DOHH2 (cell line): Measurements from ENCODE around the gene SPATA20.

Source experiments
- H3F3A ChIP-seq: fragments of 200-600 bp; sonication (generic), shearing (Covaris generic); 2 replicates; pipeline ENCODE4 v1.6.0; 2016; ENCODE audit warnings: antibody characterized with exemption, mild to moderate bottlenecking; ENCODE audit not compliant: control insufficient read depth, insufficient read depth
- H3K27ac ChIP-seq: fragments of 200-600 bp; sonication (generic); 2 replicates; pipeline ENCODE4 v1.5.1; 2014; ENCODE audit warnings: low read depth, mild to moderate bottlenecking, low read length, moderate library complexity
- H3K27me3 ChIP-seq: fragments of 200-600 bp; sonication (generic); 2 replicates; pipeline ENCODE4 v1.6.1; 2014; ENCODE audit warnings: mild to moderate bottlenecking, low read length, mixed read lengths; ENCODE audit not compliant: control insufficient read depth
- H3K36me3 ChIP-seq: fragments of 200-600 bp; sonication (generic); 2 replicates; pipeline ENCODE4 v1.6.1; 2014; ENCODE audit warnings: mild to moderate bottlenecking, low read length, moderate library complexity, mixed read lengths; ENCODE audit not compliant: control insufficient read depth
- H3K4me1 ChIP-seq: fragments of 200-600 bp; sonication (generic); 2 replicates; pipeline ENCODE4 v1.6.1; 2014; ENCODE audit warnings: mild to moderate bottlenecking, low read length, mixed read lengths; ENCODE audit not compliant: control insufficient read depth
- H3K4me2 ChIP-seq: fragments of 200-600 bp; sonication (generic); 2 replicates; pipeline ENCODE4 v1.6.0; 2014; ENCODE audit warnings: mild to moderate bottlenecking, low read length, moderate library complexity
- H3K4me3 ChIP-seq: fragments of 200-600 bp; sonication (generic); 2 replicates; pipeline ENCODE4 v1.5.1; 2014; ENCODE audit warnings: mild to moderate bottlenecking, low read length, mixed read lengths
- H3K79me2 ChIP-seq: fragments of 200-600 bp; sonication (generic); 2 replicates; pipeline ENCODE4 v1.6.1; 2014; ENCODE audit warnings: mild to moderate bottlenecking, low read length, mixed read lengths; ENCODE audit not compliant: control insufficient read depth
- H3K9me2 ChIP-seq: fragments of 200-600 bp; sonication (generic); replicated peaks from 2 replicates; pipeline ENCODE4 v1.6.1; 2014; ENCODE audit warnings: mild to moderate bottlenecking, low read length, mixed read lengths; ENCODE audit not compliant: control insufficient read depth
- H3K9me3 ChIP-seq: fragments of 200-600 bp; sonication (generic); 2 replicates; pipeline ENCODE4 v1.6.1; 2014; ENCODE audit warnings: antibody characterized with exemption, low read length, mixed read lengths; ENCODE audit not compliant: control insufficient read depth, insufficient read depth
- H4K20me1 ChIP-seq: fragments of 200-600 bp; sonication (generic); 2 replicates; pipeline ENCODE4 v1.6.0; 2014; ENCODE audit warnings: low read depth, mild to moderate bottlenecking, antibody characterized with exemption, low read length, moderate library complexity; ENCODE audit not compliant: control insufficient read depth, insufficient read depth
- CTCF ChIP-seq: fragments of 200-600 bp; sonication (generic); IDR thresholded peaks from one replicate; pipeline ENCODE4 v1.5.1; 2014; ENCODE audit warnings: antibody characterized with exemption, mild to moderate bottlenecking, low read depth, low read length; ENCODE audit not compliant: poor library complexity, severe bottlenecking
- EZH2phosphoT487 ChIP-seq: fragments of 200-600 bp; sonication (generic); IDR thresholded peaks from 2 replicates; pipeline ENCODE4 v1.6.1; 2017; ENCODE audit warnings: borderline replicate concordance, mild to moderate bottlenecking, antibody characterized with exemption, low read length, moderate library complexity, mixed read lengths

The SPATA20 gene

DNA sequence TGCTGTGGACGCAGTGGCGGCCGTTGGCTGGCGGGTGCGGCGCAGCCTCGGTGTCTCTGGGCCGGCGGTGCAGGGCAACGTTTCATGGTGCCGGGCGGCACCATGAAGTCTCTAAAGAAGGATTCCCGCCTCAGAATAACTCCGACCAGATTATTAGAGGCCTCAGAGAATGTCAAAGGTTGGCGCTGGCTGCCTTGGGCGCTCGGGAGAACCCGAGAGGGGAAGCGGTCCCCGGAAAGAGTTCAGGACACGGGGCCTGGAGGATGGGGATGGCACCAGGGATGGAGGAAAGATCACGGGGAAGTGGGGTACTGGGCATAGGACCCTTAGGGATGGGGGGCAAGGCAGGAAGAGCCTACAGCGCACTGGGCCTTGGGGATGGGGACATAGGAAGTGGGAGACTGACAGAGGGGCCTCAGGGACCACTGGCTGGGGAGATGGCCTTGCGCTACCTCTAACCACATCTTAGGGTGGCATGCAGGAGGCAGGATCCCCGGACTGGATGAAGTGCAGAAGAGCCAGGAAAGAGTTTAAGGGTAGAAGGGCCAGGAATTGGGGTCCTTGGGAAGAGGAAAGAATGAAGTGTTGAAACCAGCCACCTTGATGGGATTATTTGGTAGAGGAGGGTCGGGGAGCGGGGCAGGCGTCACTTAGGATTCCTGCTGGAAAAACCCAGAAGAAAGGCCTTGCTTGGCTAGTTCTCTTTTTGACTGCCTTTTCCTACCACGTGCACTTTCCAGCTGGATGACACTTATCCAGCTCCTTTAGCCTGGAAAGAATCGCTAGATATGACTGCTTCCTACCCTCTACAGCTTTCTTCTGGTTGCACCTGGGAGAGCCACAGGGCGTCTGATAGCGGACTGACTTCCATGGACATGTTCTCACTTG, 38.2 kb upstream of the SPATA20 start:
- Histone ChIP-seq H3K9me3 (no peaks in the 10 kb centered on the region), H3K27ac (0 out of 2 replicates have a peak overlapping the region, but pooled peaks have one; percentile 16), H3K36me3 (no peaks in the 10 kb centered on the region), H3K4me1 (peaks cover 50% of the 10 kb centered on the region), H3K27me3 (no peaks in the 10 kb centered on the region), H3K9me2 (no peaks in the 10 kb centered on the region), H3K4me2 (peak overlapping the region; percentile 83), H3F3A (peaks cover 6% of the 10 kb centered on the region), H4K20me1 (no peaks in the 10 kb centered on the region), H3K4me3 (peak overlapping the region; percentile 79), H3K79me2 (peaks cover 4% of the 10 kb centered on the region; the same call in 1 of the 2 replicates)
- TF ChIP-seq CTCF (peak; percentile 44), EZH2phosphoT487 (no peak)

- Histone ChIP-seq H3K27me3 (no peaks in the 10 kb centered on the region), H3F3A (peaks cover 6% of the 10 kb centered on the region), H3K9me2 (no peaks in the 10 kb centered on the region), H3K4me3 (no peak overlapping the region), H3K27ac (no peak overlapping the region), H4K20me1 (no peaks in the 10 kb centered on the region), H3K4me1 (peaks cover 40% of the 10 kb centered on the region), H3K9me3 (no peaks in the 10 kb centered on the region), H3K36me3 (no peaks in the 10 kb centered on the region), H3K79me2 (peaks cover 4% of the 10 kb centered on the region; the same call in 1 of the 2 replicates), H3K4me2 (no peak overlapping the region)
- TF ChIP-seq CTCF (no peak), EZH2phosphoT487 (no peak)
These were observed 35.9 kb upstream of the SPATA20 start for GRCh38 chr17:50511058-50511457.

DNA sequence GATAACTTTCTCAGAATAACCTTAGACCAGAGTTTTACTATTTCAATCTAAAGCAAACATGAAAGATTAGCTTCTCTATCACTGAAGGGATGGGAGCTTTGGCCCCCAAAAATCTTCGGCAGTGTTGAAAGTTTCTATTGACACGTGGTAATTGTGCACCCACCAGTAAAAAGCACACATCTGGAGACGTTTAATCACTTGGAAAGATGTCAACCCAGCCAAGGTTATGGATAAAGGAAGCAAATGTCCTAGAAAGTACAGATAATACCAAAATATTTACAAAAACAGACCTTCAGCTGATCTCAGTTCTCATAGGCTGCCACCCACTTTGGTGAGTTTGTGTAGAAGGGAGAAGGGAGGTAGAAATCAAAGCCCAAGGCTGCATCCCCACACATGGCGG, 33.5 kb upstream of the SPATA20 start:
- Histone ChIP-seq H3K36me3 (no peaks in the 10 kb centered on the region), H3K9me2 (no peaks in the 10 kb centered on the region), H3K4me3 (no peak overlapping the region), H3K27me3 (no peaks in the 10 kb centered on the region), H3K27ac (no peak overlapping the region), H3F3A (no peaks in the 10 kb centered on the region; the same call in 1 of the 2 replicates), H3K79me2 (peaks cover 4% of the 10 kb centered on the region; the same call in 1 of the 2 replicates), H3K4me1 (peaks cover 27% of the 10 kb centered on the region), H3K4me2 (no peak overlapping the region), H3K9me3 (no peaks in the 10 kb centered on the region), H4K20me1 (no peaks in the 10 kb centered on the region)
- TF ChIP-seq CTCF (no peak), EZH2phosphoT487 (no peak)
